ENCODE results near the gene DOK7. TPM values are rescaled to one million over a fixed set of nuclear protein-coding genes. Genes with fewer than 3 reads are reported as not detected.
"Not testable (repeated sequence)": the region's sequence is repeated elsewhere in the genome, so short reads cannot be mapped to it uniquely, and the experiment has no call there.

DOK7 gene
- total and polyA plus RNA-seq, 7 experiments from 2014 or later: not detected

DNA sequence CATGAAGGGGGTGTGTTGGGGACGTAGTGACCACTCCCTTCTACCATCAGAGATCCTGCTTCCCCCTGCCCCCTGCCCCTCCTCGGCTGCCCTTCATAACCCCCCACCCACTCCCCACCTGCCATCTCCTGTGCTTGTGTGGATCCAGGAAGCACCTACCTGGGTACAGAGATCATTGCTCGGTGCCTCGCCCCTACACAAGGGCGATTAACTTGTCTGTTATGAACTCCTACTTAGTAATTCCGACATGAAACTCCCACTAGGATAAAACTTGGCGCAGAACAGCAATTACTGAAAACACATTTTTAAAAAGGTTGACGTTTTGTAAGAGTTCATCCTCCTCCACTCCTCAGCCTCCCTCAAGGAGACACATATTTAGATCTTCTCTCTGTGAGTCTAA, 80.3 kb downstream of the DOK7 start:
- ATAC-seq; CTCF ChIA-PET; H3K27ac Mint-ChIP-seq; H3K27ac ChIP-seq (ENCODE audit: low read depth, low read length); DNase-seq; H3K4me1 Mint-ChIP-seq; H3K36me3 ChIP-seq (ENCODE audit: control insufficient read depth in 2 of 3, insufficient read depth in 3 of 3, low read length in 3 of 3); H3K9me3 ChIP-seq (ENCODE audit: control insufficient read depth in 2 of 3, low read length in 3 of 3); POLR2A ChIA-PET; H3K27me3 ChIP-seq (ENCODE audit: control insufficient read depth in 2 of 2, insufficient read depth in 2 of 2, low read length in 2 of 2); H3K36me3 Mint-ChIP-seq; H3K4me3 ChIP-seq (ENCODE audit: low read length); H3K27me3 Mint-ChIP-seq; intact Hi-C loops (cut with micrococcal nuclease); H3K4me1 ChIP-seq (ENCODE audit: control insufficient read depth in 2 of 2, insufficient read depth in 2 of 2, low read length in 2 of 2); H3K9me3 Mint-ChIP-seq; H3K4me3 Mint-ChIP-seq: not testable (repeated sequence)

Other genes with a start within 250 kb of the DOK7 start
- gene MSANTD1, start 214.1 kb upstream of the DOK7 start, total RNA-seq: 1 to 10 TPM; 1.4 to 2.7 (median 2.3) TPM
- gene MSANTD1, start 214.1 kb upstream of the DOK7 start, polyA plus RNA-seq: not detected
- 10 to 100 TPM in 1 of 5 experiments, 1 to 10 TPM in 4; 2.5 to 13.3 (median 7.5) TPM for gene RGS12, start 170.3 kb upstream of the DOK7 start, total RNA-seq
- 10 to 100 TPM in 1 of 2 donors, 1 to 10 TPM in 1; 6.6 to 16.0 TPM for gene RGS12, start 170.3 kb upstream of the DOK7 start, polyA plus RNA-seq
- under 1 TPM in 2 of 5 experiments, not detected in 3; 0.54 to 0.82 TPM for gene HGFAC, start 21.3 kb upstream of the DOK7 start, total RNA-seq
- not detected for gene HGFAC, start 21.3 kb upstream of the DOK7 start, polyA plus RNA-seq
- gene LRPAP1, start 69.1 kb downstream of the DOK7 start, total RNA-seq: 10 to 100 TPM; 65.2 to 88.6 (median 79.4) TPM
- gene LRPAP1, start 69.1 kb downstream of the DOK7 start, polyA plus RNA-seq: 100 to 1,000 TPM; 103 to 126 TPM